Thyroid gland (tissue), 4 donors: ENCODE data around the gene STAG2.

Experiments
- POLR2A ChIP-seq, 2 donors: fragments of 450-650 bp; IDR thresholded peaks; one replicate each; pipeline ENCODE4 v1.6.1; 2017; ENCODE audit warnings: antibody characterized with exemption in 2 of 2, mild to moderate bottlenecking in 2 of 2, moderate library complexity in 1 of 2
- TF ChIP-seq, protein P1 (sequence below), 6 experiments: fragments of 200-600 bp in 3 of 6; fragments of 450-650 bp in 3 of 6; sonication (generic) in 3 of 6; IDR thresholded peaks; one replicate each; pipeline ENCODE4 v1.5.1; 2016 to 2019; ENCODE audit warnings: antibody characterized with exemption in 6 of 6, mild to moderate bottlenecking in 2 of 6, inconsistent platforms in 1 of 6, moderate library complexity in 1 of 6

DNA sequence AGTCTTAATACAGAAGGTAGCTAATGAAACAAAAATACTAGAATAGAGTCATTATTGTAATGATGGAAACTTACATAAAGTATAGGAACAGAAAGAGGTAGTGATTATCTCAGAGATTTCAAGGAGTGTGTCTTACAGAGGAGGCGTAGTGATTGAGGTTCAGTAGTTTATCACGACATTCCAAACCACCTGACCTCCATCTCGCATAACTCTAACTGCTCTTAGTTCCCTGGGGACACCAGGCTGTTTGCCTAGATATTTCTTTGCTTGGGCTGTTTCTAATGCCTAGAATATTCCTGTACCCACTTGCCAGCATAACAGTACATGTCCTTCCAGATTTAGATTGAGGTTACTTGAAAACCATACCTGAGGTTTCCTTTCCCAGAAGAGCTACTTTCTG, 29.1 kb downstream of the STAG2 start:
- TF ChIP-seq, protein P1, sequence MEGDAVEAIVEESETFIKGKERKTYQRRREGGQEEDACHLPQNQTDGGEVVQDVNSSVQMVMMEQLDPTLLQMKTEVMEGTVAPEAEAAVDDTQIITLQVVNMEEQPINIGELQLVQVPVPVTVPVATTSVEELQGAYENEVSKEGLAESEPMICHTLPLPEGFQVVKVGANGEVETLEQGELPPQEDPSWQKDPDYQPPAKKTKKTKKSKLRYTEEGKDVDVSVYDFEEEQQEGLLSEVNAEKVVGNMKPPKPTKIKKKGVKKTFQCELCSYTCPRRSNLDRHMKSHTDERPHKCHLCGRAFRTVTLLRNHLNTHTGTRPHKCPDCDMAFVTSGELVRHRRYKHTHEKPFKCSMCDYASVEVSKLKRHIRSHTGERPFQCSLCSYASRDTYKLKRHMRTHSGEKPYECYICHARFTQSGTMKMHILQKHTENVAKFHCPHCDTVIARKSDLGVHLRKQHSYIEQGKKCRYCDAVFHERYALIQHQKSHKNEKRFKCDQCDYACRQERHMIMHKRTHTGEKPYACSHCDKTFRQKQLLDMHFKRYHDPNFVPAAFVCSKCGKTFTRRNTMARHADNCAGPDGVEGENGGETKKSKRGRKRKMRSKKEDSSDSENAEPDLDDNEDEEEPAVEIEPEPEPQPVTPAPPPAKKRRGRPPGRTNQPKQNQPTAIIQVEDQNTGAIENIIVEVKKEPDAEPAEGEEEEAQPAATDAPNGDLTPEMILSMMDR (IDR thresholded peaks at IDR 0.05), result no peak
- TF ChIP-seq POLR2A (IDR thresholded peaks at IDR 0.05), result no peak
